Epithelial cell of esophagus (primary cell): ENCODE measurements around the gene TP53TG5.

Experiments used
- DNase-seq: peaks from one replicate; pipeline ENCODE4 v3.0.0; 2010; ENCODE audit warnings: low read depth
- H3K4me3 ChIP-seq: 2 replicates; pipeline ENCODE4 v1.5.1; 2011; ENCODE audit warnings: mild to moderate bottlenecking, low read length, control low read depth
- CTCF ChIP-seq: IDR thresholded peaks from 2 replicates; pipeline ENCODE4 v1.5.1; 2011; ENCODE audit warnings: low read depth, mild to moderate bottlenecking, low read length, control low read depth, inconsistent platforms; ENCODE audit not compliant: insufficient read depth; ENCODE audit errors: missing control alignments

Gene TP53TG5

GRCh38 chr20:45366631-45367030, 11.5 kb downstream of the TP53TG5 start:
- DNase-seq: no peak
- no peak for TF ChIP-seq CTCF
- H3K4me3 ChIP-seq: no peak overlapping the region

GRCh38 chr20:45366192-45366591, 11.9 kb downstream of the TP53TG5 start:
- no peak for DNase-seq
- no peak overlapping the region for H3K4me3 ChIP-seq
- TF ChIP-seq CTCF: no peak

GRCh38 chr20:45365444-45365970, 12.6 kb downstream of the TP53TG5 start:
- H3K4me3 ChIP-seq: no peak overlapping the region
- DNase-seq: no peak
- no peak for TF ChIP-seq CTCF

GRCh38 chr20:45363611-45364492, 14.3 kb downstream of the TP53TG5 start:
- TF ChIP-seq CTCF: no peak
- peak overlapping the region; percentile 83 for H3K4me3 ChIP-seq
- no peak for DNase-seq

GRCh38 chr20:45362804-45363610, 15.1 kb downstream of the TP53TG5 start, which contains the start of gene SYS1:
Gene SYS1, plus strand, starts transcription at chr20:45363156. Its CDS starts 376 bp downstream, at chr20:45363532.
- peak within 1 kb of the TSS; percentile 83 for H3K4me3 ChIP-seq
- TF ChIP-seq CTCF: peak; percentile 84
- peak; percentile 98 for DNase-seq

GRCh38 chr20:45361793-45362192, 16.3 kb downstream of the TP53TG5 start:
- TF ChIP-seq CTCF: no peak
- DNase-seq: no peak
- no peak overlapping the region for H3K4me3 ChIP-seq
